Esophagus muscularis mucosa (tissue), 4 donors: ENCODE data around the gene HIF1A. TPM values are rescaled to one million over a fixed set of nuclear protein-coding genes. Genes with fewer than 3 reads are reported as not detected.

ENCODE experiments used
- DNase-seq: peaks from one replicate; pipeline ENCODE4 v3.0.0-alpha.2; 2017; ENCODE audit errors: extremely low spot score
- H3K27ac ChIP-seq, 4 donors: fragments of 200-600 bp; sonication (generic); replicated peaks in 1 of 4; 1 replicate in 3 of 4; 2 replicates in 1 of 4; pipeline ENCODE4 v1.5.1; 2016 to 2019; ENCODE audit warnings: mild to moderate bottlenecking in 1 of 4
- H3K27me3 ChIP-seq, 4 donors: fragments of 200-600 bp; sonication (generic); one replicate each; pipeline versions ENCODE4 v1.5.1 to v1.6.0; 2016 to 2019
- H3K36me3 ChIP-seq, 4 donors: fragments of 200-600 bp; sonication (generic); one replicate each; pipeline ENCODE4 v1.5.1; 2016 to 2019
- H3K4me1 ChIP-seq, 4 donors: fragments of 200-600 bp; sonication (generic); one replicate each; pipeline ENCODE4 v1.5.1; 2016 to 2019
- H3K4me3 ChIP-seq, 4 donors: fragments of 200-600 bp; sonication (generic); 1 replicate in 2 of 4; 2 replicates in 2 of 4; pipeline ENCODE4 v1.5.1; 2016 to 2019; ENCODE audit warnings: mild to moderate bottlenecking in 4 of 4, moderate library complexity in 1 of 4
- H3K9me3 ChIP-seq, 4 donors: fragments of 200-600 bp; sonication (generic); 1 replicate in 3 of 4; 2 replicates in 1 of 4; pipeline ENCODE4 v1.5.1; 2016 to 2019
- CTCF ChIP-seq, 3 experiments: fragments of 200-600 bp in 2 of 3; fragments of 450-650 bp in 1 of 3; sonication (generic) in 2 of 3; IDR thresholded peaks; one replicate each; pipeline ENCODE4 v1.5.1; 2017 to 2019; ENCODE audit warnings: antibody characterized with exemption in 3 of 3, mild to moderate bottlenecking in 2 of 3, moderate library complexity in 1 of 3
- EP300 ChIP-seq: sonication (generic); formaldehyde crosslinking; IDR thresholded peaks from one replicate; pipeline ENCODE4 v1.6.1; 2017; ENCODE audit warnings: antibody characterized with exemption
- POLR2A ChIP-seq: fragments of 450-650 bp; IDR thresholded peaks from one replicate; pipeline ENCODE4 v1.6.1; 2017; ENCODE audit warnings: antibody characterized with exemption, moderate library complexity, mild to moderate bottlenecking, low read depth
- POLR2AphosphoS5 ChIP-seq, 2 donors: sonication (generic); formaldehyde crosslinking; IDR thresholded peaks; one replicate each; pipeline ENCODE4 v1.6.1; 2017; ENCODE audit warnings: antibody characterized with exemption in 2 of 2
- whole genome bisulfite sequencing: methylation state at CpG from one replicate; pipeline ENCODE4 v1.1.5; 2018; 5-methylcytosine and 5-hydroxymethylcytosine counted together
- intact Hi-C: fragments of 100-400 bp; cut with DNase I; formaldehyde crosslinking; loops from one replicate; pipeline ENCODE4 v1.15.1; 2023
- total RNA-seq, 4 donors: library from RNA; depleted of rRNA; stranded (reverse); fragments of >200 nt; gene quantifications; one replicate each; pipeline versions ENCODE4 v1.1.0 to v1.2.1, GENCODE V29; 2016

HIF1A gene
- total RNA-seq, 4 donors from 2014 or later: 77.4 to 156 (median 86.5) TPM

GRCh38 chr14:61699027-61699426, 3.7 kb downstream of the HIF1A start:
- whole genome bisulfite sequencing: 64% methylated on average over 6 of the region's 6 CpGs
- intact Hi-C loops: loop anchor here (5.0 to 10.0 kb wide), 2 partner anchors 63 to 224 kb away; partner anchors contain the start of gene SNAPC1
- Histone ChIP-seq H3K36me3 (no peaks in the 10 kb centered on the region), H3K27me3 (no peaks in the 10 kb centered on the region), H3K9me3 (no peaks in the 10 kb centered on the region), H3K4me3 (peak overlapping the region in 3 of 4 donors; percentile 86 to 98 (median 90)), H3K27ac (peak overlapping the region in 1 of 4 donors; percentile 100), H3K4me1 (peaks cover 15 to 75% (median 67%) of the 10 kb centered on the region in 4 donors)
- TF ChIP-seq POLR2A: no peak
- TF ChIP-seq POLR2AphosphoS5 (IDR thresholded peaks at IDR 0.05): no peak
- no peak for TF ChIP-seq CTCF (IDR thresholded peaks at IDR 0.05)
- TF ChIP-seq EP300: no peak
- DNase-seq: no peak

DNA sequence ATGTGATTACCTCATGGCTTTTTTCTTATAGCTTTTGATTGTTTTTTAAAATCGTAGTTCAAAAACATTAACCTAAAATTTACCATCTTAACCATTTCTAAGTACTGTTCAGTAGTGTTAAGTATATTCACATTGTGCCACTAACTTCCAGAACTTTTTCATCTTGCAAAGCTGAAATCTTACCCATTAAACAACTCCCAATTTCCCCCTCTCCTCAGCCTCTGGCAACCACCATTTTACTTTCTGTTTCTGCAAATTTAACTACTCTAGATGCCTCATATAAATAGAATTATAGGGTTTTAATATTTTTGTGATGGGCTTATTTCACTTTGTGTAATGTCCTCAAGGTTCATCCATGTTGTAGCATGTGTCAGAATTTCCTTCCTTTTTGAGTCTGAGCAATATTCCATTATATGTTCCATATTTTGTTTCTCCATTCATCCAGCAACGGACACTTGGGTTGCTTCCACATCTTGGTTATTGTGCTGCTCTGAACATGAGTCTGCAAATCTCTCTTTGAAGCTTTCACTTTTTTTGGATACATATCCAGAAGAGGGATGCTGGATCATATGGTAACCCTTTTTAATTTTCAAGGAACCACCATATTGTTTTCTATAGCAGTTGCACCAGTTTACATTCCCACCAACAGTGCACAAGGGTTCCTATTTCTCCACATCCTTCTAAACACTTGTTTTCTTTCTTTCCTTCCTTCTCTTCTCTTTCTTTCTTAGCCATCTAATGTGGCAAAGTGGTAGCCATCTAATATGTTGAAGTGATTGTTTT, 5.0 kb downstream of the HIF1A start:
- Histone ChIP-seq H3K27me3 (no peaks in the 10 kb centered on the region), H3K4me1 (peaks cover 10 to 80% (median 71%) of the 10 kb centered on the region in 4 donors), H3K27ac (no peak overlapping the region), H3K9me3 (no peaks in the 10 kb centered on the region), H3K4me3 (no peak overlapping the region), H3K36me3 (no peaks in the 10 kb centered on the region)
- DNase-seq: no peak
- TF ChIP-seq EP300 (no peak), CTCF (IDR thresholded peaks at IDR 0.05) (no peak), POLR2A (no peak)
- 64% methylated on average over 2 of the region's 2 CpGs for WGBS
- intact Hi-C loops: no loop called here

DNA sequence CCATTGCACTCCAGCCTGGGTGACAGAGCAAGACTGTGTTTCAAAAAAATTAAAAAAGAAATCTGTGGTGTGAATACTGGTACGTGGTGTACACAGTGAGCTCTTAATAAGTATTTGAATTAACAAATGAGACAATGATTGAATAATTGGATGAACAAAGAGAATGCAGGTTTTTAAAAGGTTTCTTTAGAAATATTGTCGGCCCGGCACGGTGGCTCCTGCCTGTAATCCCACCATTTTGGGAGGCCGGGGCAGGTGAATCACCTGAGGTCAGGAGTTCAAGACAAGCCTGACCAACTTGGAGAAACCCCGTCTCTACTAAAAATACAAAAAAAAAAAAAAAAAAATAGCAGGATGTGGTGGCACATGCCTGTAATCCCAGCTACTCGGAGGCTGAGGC, 6.6 kb downstream of the HIF1A start:
- intact Hi-C loops: no loop called here
- no peak overlapping the region for H3K27ac ChIP-seq
- no peak for DNase-seq
- 78% methylated on average over 7 of the region's 7 CpGs for WGBS
- H3K9me3 ChIP-seq: no peaks in the 10 kb centered on the region
- no peaks in the 10 kb centered on the region for H3K36me3 ChIP-seq
- H3K4me1 ChIP-seq: peaks cover 16 to 93% (median 85%) of the 10 kb centered on the region in 4 donors
- no peak overlapping the region for H3K4me3 ChIP-seq
- TF ChIP-seq EP300 (no peak), POLR2AphosphoS5 (IDR thresholded peaks at IDR 0.05) (no peak), POLR2A (no peak), CTCF (IDR thresholded peaks at IDR 0.05) (no peak)
- H3K27me3 ChIP-seq: no peaks in the 10 kb centered on the region

DNA sequence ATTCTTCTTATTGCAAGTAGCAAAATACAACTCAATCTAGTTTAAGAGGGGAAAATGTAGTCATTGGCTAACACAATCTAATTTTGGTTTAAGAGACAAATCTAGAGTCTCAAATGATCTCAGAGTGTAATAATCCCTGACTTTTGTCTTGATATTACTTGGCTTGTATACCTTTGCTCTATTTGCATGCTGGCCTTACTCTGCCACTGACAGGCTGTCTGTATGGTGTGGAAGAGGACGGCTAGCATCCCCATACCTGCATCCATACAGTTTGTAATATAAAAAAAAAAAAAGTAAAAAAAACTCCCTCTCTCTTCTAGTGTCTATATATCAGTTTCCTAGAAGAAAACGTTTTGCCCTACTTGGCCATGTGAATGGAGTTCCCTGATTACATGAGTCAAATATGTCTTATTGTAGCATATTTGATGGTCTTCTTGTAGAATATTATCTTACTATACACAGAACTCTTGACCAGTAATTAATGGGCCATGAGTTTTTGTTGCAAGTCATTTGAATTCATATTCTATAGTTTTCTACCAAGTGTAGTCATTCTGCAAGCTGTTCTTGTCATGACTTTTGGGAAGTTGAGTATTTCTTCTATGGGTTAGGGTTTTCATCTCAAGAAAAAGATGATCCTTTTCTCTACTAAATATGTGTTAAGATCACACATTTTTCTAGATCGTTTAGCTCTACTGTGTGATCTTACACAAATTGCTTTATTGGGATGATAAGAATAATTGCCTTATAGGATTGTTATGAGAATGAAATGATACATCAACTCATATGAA, 8.2 kb downstream of the HIF1A start:
- Histone ChIP-seq H3K4me3 (no peak overlapping the region), H3K27me3 (no peaks in the 10 kb centered on the region), H3K27ac (peak overlapping the region in 1 of 4 donors; percentile 4), H3K36me3 (no peaks in the 10 kb centered on the region), H3K9me3 (no peaks in the 10 kb centered on the region), H3K4me1 (peaks cover 16 to 79% (median 70%) of the 10 kb centered on the region in 4 donors)
- WGBS: 61% methylated on average over 3 of the region's 3 CpGs
- intact Hi-C loops: no loop called here
- TF ChIP-seq POLR2A (no peak), CTCF (IDR thresholded peaks at IDR 0.05) (no peak), POLR2AphosphoS5 (IDR thresholded peaks at IDR 0.05) (no peak), EP300 (no peak)
- no peak for DNase-seq
